Measurements from ENCODE around the gene FBXO42.
A peak's percentile ranks its signal among the peaks of the same experiment; 100 is the strongest.
"Not testable (repeated sequence)": the region's sequence is repeated elsewhere in the genome, so short reads cannot be mapped to it uniquely, and the experiment has no call there.

FBXO42 gene

DNA sequence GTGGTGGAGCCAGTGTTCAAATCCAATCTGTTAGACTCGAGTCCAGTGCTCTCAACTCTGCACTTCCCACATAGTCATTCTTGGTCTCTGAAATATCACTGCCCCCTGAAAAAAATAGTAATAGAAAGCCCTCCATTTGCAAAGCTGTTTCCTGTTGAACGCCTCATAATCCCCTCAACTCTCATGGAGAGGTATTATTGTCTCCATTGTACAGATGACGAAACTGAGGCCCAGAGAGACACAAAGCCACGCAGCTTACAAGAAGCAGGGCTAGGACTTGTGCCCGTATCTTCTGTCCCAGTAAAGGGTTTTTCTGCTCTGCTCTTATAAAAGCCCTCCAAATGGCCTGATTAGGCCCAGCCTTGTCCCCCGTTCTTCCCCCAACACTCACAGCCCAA, 133.6 kb downstream of the FBXO42 start:
- no peak for DNase-seq (ENCODE audit: low read depth)
- TF ChIP-seq, protein P1, sequence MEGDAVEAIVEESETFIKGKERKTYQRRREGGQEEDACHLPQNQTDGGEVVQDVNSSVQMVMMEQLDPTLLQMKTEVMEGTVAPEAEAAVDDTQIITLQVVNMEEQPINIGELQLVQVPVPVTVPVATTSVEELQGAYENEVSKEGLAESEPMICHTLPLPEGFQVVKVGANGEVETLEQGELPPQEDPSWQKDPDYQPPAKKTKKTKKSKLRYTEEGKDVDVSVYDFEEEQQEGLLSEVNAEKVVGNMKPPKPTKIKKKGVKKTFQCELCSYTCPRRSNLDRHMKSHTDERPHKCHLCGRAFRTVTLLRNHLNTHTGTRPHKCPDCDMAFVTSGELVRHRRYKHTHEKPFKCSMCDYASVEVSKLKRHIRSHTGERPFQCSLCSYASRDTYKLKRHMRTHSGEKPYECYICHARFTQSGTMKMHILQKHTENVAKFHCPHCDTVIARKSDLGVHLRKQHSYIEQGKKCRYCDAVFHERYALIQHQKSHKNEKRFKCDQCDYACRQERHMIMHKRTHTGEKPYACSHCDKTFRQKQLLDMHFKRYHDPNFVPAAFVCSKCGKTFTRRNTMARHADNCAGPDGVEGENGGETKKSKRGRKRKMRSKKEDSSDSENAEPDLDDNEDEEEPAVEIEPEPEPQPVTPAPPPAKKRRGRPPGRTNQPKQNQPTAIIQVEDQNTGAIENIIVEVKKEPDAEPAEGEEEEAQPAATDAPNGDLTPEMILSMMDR (IDR thresholded peaks at IDR 0.05; ENCODE audit: low read depth, low read length, missing control alignments): no peak
- no peak overlapping the region for H3K4me3 ChIP-seq (ENCODE audit: low read depth, low read length)

DNA sequence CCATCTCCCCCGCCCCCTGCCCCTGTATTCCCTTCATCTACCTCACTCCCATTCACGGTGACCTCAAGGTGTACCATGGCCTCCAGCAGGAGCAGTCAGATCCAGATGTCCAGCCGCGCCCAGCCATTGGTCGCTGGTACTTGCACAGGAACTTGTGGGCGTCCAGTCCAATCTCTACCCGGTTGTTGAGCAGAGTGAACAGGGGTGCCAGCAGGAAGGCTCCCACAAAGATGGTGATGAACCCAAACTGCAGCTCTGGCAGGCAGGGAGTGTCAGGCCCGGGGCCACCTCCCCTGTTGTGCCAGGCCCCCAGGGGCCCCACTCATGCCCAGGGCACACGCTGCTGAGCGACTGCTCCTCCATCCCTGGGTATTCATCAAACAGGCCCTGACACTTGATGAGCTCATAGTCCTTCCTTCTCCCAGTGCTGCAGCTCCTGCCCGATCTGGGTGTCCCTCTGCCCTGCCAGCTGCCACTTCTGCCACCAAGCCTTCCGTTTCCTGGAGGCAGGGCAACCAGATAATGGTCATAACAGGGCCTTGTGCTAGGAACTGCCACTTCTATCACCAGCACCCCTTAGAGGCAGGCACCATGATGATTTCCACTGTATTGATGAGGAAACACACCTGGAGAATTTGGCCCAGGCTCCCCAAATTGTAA, 134.1 kb downstream of the FBXO42 start:
- TF ChIP-seq, protein P1 (IDR thresholded peaks at IDR 0.05; ENCODE audit: low read depth, low read length, missing control alignments): no peak
- no peak for DNase-seq (ENCODE audit: low read depth)
- no peak overlapping the region for H3K4me3 ChIP-seq (ENCODE audit: low read depth, low read length)

DNA sequence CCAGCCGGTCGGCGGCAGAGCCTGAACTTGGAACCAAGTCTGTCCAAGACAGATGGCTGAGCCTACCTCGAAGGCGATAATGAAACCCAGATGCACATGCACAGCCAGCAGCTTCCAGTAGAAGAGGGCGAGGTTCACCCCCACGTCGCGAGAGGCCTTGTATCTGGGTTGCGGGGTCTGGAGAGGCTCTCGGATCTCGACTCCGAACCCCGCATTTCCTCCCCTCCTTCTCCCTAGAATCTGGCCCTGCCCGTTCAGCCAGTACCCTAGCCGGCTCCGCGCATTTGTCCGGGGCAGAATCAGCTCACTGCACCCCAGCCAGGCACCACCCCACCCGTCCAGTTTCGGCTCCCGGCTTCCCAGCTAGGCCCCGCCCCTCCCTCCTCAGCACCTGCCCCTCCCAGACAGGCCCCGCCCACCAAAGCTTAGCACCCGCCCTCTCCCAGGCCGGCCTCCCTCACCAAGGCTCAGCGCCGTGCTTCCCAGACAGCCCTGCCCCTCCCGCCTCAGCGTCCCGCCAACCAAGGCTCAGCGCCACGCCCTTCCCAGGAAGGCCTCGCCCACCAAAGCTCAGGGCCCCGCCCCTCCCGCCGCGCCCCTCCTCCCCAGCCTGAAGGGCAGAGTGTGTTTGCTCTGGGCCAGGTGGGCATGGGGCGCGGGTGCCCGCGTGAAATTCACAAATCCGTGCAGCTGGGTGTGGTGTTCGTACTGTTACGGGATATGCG, 135.1 kb downstream of the FBXO42 start:
- TF ChIP-seq, protein P1 (IDR thresholded peaks at IDR 0.05; ENCODE audit: low read depth, low read length, missing control alignments): no peak
- peak; percentile 82 for DNase-seq (ENCODE audit: low read depth)

DNA sequence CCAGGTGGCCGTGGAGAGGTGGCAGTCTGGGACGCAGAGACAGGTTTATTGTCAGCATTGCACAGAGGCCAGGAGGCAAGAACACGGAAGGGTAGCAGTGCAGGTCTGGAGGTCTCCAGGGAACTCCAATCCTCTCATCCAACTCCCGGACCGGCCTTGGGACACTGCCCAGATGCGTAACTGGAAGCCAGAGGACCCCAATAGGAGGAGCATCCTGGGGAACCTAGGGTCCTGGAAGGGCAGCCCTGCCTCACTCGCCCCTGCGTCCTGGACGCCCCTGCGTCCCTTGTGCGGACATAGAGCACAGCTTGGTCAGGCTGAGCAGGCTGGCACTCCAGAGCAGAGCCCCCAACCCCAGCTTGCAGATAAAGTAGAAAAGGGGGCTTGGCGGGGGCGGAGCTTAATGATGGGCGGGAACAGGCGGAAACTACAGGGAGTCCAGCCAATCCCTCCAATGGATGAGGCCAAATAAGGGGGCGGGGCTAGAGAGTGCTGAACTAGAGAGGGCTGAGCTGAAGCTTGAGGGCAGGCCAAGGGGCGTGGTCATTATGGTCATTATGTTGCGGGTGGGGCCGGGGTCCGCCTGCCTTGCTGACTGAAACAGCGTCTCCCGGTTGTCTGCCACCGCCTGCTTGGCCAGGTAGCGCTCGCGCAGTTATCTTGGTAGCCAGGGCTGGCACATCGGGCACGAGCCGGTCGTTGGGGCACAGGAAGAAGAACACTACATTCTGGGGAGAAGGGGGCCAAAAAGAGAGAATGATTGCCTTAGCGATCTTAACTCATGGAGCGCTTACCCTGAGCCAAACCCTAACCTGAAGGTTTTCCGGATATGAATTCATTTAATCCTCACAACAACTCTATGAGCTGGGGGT, 136.2 kb downstream of the FBXO42 start:
- TF ChIP-seq, protein P1 (IDR thresholded peaks at IDR 0.05; ENCODE audit: low read depth, low read length, missing control alignments): no peak
- DNase-seq (ENCODE audit: low read depth): peak; percentile 68
- H3K4me3 ChIP-seq (ENCODE audit: low read depth, low read length): peak overlapping the region; percentile 61

More for the DNA sequence above, 135.1 kb downstream of the FBXO42 start:
- H3K4me3 ChIP-seq (ENCODE audit: low read depth, low read length): peak overlapping the region; percentile 61

DNA sequence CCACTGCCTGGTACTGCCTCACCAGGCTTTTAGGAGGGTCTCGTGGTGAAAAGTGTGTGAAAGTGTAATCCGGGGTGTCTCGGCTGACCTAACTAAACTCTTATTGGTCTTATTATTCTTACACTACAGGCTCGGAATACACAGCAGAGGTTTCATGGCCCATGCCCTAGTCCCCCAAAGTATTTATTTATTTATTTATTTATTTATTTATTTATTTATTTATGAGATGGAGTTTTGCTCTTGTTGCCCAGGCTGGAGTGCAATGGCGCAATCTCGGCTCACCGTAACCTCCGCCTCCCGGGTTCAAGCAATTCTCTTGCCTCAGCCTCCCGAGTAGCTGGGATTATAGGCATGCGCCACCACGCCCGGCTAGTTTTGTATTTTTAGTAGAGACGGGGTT, 137.0 kb downstream of the FBXO42 start:
- not testable (repeated sequence) for DNase-seq (ENCODE audit: low read depth); H3K4me3 ChIP-seq (ENCODE audit: low read depth, low read length)

DNA sequence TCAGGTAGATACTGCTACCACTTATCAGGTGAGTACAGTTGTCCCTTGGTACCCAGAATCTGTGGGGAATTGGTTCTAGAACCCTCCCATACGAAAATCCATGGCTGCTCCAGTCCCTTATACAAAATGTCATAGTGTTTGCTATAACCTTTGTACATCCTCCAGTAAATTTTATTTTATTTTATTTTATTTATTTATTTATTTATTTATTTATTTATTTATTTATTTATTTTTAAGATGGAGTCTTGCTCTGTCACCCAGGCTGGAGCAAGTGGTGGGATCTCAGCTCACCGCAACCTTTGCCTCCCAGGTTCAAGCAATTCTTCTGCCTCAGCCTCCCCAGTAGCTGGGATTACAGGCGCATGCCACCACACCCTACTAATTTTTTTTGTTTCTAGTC, 138.7 kb downstream of the FBXO42 start:
- not testable (repeated sequence) for H3K4me3 ChIP-seq (ENCODE audit: low read depth, low read length); DNase-seq (ENCODE audit: low read depth)

DNA sequence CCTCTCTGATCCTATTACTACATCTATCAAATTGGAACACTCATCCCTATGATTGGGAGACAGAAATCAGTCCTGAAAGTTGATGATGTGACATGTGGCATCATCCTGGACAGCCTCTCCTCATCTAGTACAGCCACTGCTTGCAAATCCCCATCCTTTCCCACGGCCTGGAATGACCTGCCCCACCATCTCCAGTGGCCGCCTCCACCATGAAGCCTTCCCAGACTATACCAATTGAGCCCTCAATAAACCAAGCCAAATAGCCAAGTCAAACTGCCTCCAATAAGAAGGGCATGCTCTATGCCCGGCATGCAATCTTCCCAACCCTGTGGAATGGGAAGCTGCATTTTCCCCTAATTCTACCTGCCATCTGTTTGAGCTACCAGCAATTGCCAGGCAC, 139.3 kb downstream of the FBXO42 start:
- DNase-seq (ENCODE audit: low read depth): no peak
- TF ChIP-seq, protein P1 (IDR thresholded peaks at IDR 0.05; ENCODE audit: low read depth, low read length, missing control alignments): no peak
- H3K4me3 ChIP-seq (ENCODE audit: low read depth, low read length): no peak overlapping the region

Measured in GM12864 (cell line).